ENCODE data around the gene CCDC50. TPM values are rescaled to one million over a fixed set of nuclear protein-coding genes. Genes with fewer than 3 reads are reported as not detected.

Gene CCDC50
- total RNA-seq, 1 experiment from 2014 or later: 47.5 TPM

DNA sequence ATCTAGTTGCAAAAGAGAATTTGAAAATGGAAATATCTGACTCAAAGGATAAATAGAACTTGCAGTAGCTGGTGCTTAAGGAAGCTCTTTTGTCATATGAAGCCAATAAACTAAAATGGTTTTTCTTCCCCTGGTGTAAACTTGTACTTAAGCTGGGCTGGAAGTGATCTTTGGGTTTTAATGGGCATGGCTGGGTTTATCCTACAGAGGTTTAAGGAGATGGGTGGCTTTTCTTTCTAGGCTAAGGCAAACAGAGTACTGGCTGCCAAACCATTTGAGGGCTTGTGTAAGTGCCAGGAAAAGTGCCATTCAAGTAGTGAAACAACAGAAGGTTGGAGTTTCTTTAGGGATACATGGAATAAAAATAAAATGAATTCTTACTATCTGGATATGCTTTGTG lies 13.2 kb downstream of the CCDC50 start:
- in situ Hi-C loops (cut with HindIII; ENCODE audit: low sequenced_read_pairs): no loop called here
- no peak for DNase-seq (ENCODE audit: low spot score)

DNA sequence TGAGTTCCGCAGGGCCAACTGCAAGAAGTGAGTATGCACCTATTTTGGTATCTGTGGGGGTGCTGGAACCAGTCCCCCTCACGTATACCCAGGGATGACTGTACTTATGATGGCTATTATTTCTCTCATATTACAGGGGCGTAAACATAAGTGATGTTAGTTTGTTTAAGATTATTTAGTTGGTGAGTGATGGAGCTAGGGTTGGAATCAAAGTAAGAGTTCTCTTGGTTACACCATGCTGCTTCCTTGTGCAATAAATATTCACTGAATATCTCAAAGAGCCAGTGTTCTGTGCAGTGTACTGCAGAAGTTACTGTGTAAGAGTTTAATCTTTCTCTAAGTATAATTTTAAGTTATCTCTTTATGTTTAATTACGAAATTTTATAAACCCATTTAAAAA lies 13.9 kb downstream of the CCDC50 start:
- in situ Hi-C loops (cut with HindIII; ENCODE audit: low sequenced_read_pairs): no loop called here

DNA sequence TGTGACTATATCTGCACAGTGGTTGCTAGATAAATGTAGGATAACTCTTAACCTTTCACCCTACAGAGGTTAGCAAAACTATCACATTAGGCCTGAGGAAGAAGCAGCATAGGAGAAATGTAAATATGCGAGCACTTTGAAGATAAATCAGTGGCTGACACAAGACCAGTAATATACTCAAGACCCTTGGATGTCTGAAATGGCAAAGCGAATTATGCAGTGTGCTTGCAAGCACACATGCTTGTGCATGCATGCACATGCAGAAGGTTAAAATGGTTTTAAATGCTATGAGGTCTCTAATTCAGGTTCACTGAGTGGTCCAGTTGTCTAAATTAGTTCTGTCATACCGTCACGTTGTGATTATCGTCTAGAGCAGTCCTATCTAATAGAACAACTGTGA lies 14.7 kb downstream of the CCDC50 start:
- no peak for DNase-seq (ENCODE audit: low spot score)
- in situ Hi-C loops (cut with HindIII; ENCODE audit: low sequenced_read_pairs): no loop called here

More for the DNA sequence above, 13.9 kb downstream of the CCDC50 start:
- DNase-seq (ENCODE audit: low spot score): no peak

DNA sequence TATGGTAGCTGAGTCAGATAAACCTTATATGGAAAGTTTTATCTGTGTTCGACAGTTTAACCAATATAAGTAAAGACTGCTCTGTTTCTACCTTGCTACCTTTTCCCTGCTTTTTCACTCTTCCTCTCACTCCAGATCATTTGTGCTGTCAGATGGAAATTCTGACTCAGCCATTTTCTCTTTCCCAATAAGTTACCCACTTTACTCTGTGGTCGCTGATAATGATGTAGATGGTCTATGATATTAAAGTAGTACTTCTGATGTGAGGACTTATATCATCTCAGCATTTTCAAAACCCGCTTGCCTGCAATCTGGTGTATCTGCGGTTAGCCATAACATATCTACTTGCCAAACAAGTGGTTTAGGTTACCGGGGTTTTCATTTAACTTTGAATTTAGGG lies 16.1 kb downstream of the CCDC50 start:
- DNase-seq (ENCODE audit: low spot score): no peak
- in situ Hi-C loops (cut with HindIII; ENCODE audit: low sequenced_read_pairs): no loop called here

DNA sequence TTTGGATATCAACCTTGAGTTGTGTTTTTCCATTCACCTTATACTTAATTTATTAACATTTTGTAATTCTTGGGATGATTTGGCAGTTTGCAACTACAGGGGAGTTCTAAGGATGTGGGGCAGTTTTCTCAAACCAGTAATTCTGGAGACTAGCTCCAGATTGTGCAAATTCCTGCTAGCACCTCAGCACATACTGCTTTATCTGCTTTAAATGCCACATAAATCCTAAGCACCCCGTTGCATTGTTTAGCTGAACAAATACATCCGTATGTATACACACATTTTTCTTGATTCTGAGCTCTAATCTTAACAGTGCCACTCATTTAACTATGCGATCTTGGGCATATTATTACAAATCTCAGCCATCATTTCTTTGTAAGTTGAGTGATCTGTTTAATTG lies 18.0 kb downstream of the CCDC50 start:
- in situ Hi-C loops (cut with HindIII; ENCODE audit: low sequenced_read_pairs): no loop called here

DNA sequence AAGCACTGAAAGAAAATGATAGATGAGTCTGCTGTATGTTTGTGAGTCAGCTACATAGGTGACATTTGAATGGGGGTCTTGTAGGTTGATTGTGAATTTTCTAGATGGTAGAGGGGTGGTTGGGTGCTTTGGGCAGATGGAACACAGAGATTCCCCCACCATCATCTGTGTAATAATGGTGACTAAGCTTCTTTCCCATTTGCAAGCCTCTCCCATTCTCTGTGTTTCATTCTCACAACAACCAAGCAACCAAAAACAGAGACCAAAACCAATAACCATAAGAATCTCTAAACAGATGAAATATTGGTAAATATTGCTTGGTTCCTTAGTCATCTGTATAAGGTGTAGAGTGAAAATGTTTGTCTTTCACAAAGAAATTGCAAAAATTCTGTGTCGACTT lies 18.9 kb downstream of the CCDC50 start:
- DNase-seq (ENCODE audit: low spot score): no peak
- in situ Hi-C loops (cut with HindIII; ENCODE audit: low sequenced_read_pairs): no loop called here

More for the DNA sequence above, 18.0 kb downstream of the CCDC50 start:
- DNase-seq (ENCODE audit: low spot score): no peak

DNA sequence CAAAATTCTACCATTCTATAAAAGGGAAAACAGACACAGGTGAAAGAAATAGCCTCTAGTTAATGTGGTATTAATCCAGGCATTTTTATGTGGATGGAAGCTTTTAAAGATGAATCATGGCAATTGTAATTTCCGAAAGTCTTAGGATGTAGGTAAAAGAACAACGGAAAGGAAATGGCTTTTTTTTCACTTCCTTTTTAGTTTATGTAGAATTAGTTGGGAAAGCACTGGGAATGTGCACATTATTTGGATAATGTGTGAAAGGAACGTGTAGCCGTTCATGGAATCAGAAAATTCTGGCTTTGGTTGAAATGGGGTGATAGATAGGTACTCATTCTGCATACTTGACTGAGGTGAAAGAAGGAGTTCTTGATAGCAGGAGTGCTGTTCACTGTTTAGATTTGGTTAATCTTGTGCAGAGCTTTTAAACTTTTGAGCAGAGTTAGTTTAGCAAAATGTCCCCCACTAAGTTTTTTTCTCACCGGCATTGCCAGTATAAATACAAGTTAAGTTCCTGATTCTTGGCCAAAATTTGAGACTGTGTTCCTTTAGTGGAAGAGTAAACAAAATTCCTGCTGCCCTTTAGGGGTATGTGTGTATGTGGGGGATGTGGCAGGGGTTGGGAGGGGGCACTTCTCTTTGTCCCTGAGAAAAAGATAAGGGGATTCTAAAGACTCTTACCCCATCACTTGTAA lies 21.3 kb downstream of the CCDC50 start:
- no peak for DNase-seq (ENCODE audit: low spot score)
- in situ Hi-C loops (cut with HindIII; ENCODE audit: low sequenced_read_pairs): no loop called here

DNA sequence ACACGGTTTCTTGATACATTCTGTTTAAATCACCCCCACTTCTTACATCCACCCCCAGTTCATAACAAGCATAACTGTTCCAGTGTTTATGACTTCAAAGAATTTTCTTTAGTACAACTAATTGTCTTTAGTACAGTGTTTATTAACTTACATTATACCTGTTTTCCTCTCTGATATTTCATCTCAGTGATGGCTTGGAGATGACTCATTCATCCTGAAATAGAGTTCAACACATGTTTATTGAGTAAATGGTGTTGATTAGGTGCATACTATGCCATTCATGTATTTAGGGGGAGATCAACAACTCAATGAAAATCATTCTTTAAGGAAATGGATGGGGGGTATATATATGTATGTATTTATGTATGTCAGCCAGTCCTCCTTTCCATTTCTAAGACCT lies 22.8 kb downstream of the CCDC50 start:
- in situ Hi-C loops (cut with HindIII; ENCODE audit: low sequenced_read_pairs): no loop called here
- DNase-seq (ENCODE audit: low spot score): no peak

DNA sequence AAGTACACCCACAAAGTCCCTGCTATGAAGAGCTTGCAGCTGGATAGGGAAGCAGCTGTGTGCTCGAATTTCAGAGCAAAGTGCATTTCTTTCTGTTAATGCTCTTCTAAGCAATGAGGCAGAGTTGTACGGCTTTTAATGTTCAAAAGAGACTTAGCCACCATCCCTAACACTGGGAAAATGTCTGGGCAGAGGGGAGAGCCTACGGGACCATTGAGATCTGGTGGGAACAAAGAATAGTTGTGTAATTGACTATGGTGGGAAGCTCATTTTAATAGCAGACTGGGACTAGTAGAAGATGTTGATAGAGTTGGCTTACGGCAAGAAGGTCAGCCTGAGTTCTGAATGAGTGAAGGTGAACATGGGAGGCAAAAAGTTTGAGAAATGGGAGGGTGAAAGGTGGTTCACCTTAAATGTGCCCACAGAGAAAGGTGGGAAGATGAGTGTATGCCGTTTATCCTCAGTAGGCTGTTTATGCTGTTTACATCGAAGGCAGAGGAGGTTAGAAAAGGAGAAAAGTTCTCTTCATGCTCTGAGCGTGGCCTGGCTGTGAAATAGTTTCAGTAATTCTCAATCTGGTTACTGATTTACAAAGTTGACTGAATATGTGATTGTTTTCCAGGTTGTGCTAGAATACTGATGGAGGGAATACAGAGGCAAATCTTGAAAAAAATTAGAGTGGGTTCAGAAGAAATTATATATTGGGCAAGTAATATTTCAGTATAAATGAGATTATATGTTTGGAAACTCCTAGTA lies 24.0 kb downstream of the CCDC50 start:
- in situ Hi-C loops (cut with HindIII; ENCODE audit: low sequenced_read_pairs): no loop called here
- no peak for DNase-seq (ENCODE audit: low spot score)

DNA sequence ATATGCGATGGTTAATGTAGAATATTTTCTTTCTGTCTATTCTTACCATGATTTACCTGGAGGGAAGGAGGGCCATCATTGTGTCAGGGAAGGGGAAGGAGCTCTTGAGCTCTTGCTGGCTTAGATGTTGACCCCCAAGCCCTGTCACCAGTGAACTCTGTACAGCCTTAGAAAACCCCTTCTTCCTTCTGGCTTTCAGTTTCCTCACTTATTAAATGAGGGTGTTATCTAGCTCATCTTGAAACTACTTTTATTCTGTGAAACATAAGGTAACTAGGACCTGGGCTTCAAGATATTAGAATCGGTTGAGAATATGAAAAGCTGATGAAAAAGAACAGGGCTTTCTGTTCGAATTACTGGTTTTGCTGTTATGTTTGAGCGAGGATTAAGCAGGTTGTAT lies 26.2 kb downstream of the CCDC50 start:
- in situ Hi-C loops (cut with HindIII; ENCODE audit: low sequenced_read_pairs): no loop called here
- no peak for DNase-seq (ENCODE audit: low spot score)

DNA sequence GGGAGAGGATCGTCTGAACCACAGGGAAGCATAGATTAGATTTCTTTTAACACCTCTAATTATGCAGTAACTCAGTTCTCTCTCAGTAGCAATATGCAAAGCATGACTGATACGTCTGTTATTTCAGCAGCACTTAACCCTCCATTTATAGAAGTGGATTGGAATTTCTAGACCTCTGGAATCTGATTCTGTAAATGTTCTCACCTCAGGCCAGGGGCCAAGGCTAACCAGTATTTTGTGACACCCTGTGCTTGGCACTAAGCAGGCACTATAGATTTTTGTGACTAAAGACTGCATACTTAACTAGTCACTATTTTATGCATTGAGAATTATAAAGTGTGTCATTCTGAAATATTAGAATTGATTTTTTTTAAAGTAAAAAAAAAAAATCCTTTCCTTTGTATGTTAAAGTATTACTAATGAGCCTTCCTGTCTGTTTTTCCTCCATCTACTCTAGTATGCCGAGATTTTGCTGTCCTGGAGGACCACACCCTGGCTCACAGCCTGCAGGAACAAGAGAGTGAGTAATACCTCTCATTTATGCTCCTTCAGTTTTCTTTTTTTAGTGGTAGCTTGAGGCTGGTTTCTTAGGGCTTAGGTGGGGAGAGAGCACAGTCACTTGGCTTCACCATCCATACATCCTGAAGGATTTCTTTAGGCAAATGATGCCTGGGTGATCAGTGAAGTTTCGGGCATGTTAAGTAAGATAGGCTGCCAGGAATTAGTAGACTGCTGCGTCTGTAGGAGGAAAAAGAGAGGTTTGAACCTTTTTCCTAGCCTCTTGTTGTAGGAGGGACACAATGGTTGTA lies 27.6 kb downstream of the CCDC50 start:
- no peak for DNase-seq (ENCODE audit: low spot score)
- in situ Hi-C loops (cut with HindIII; ENCODE audit: low sequenced_read_pairs): no loop called here

DNA sequence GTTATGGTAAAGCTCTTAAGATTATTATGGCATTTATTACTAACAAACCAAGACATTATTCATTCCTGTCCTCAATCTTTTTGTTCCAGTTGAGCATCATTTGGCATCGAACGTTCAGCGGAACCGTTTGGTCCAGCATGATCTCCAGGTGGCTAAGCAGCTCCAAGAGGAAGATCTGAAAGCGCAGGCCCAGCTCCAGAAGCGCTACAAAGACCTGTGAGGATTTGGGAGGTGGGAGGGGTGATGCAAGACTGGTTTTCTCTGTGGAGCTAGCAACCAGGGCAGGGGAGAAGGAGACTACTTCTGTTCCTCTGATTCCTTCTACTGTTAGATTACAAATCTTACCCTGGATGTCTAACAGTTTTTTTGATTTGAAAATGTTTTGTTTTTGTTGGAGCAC lies 28.7 kb downstream of the CCDC50 start:
- in situ Hi-C loops (cut with HindIII; ENCODE audit: low sequenced_read_pairs): no loop called here
- DNase-seq (ENCODE audit: low spot score): no peak

DNA sequence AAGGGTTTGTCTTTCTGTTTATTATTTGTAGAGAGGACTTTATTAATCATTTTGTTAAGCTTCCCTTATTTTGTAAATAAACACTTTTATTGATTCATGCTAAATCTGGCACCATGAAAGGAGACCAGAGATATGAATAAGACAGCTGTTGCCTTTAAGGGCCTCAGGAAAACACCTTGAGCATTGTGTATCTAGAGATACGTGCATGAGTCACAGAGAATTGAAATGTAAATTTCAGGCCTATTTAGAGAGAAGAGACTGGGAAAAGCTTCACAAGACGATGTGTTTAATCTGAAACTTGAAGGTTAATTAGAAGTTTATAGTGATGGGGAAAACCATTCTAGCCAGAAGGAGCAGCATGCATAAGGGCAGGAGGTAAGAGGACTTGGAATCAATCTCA lies 29.7 kb downstream of the CCDC50 start:
- in situ Hi-C loops (cut with HindIII; ENCODE audit: low sequenced_read_pairs): no loop called here
- no peak for DNase-seq (ENCODE audit: low spot score)

DNA sequence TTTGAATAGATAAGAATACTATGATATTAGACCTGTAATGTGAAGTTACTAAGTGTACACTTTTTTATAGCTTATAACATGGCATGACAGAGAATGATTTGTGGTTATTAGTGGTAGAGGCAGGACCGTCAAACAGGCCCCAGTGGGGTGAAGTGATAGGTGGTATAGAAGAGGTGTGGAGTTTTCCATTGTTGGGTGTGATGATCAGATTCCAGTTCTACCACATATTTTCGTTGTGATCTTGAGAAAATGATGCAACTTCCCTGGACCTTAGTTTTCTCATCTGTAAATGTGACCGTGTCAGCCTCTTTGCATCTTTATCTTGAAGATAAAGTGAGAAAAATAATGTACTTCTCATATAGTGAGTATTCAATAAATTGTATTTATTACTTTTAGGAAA lies 31.4 kb downstream of the CCDC50 start:
- in situ Hi-C loops (cut with HindIII; ENCODE audit: low sequenced_read_pairs): no loop called here
- DNase-seq (ENCODE audit: low spot score): no peak

DNA sequence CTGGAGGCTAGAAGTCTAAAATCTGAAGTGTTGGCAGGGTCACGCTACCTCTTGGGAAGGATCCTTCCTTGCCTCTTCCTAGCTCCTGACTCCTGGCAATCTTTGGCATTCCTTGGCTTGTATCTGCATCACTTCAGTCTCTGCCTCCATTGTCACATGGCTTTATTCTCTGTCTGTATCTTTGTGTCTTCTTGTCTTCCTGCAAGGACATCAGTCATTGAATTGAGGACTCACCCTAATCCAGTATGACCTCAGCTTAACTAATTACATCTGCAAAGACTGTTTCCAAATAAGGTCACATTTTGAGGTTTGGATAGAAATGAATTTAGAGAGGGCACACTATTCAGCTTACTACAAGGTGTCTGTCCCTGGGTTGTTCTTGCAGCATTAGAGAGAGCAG lies 32.3 kb downstream of the CCDC50 start:
- in situ Hi-C loops (cut with HindIII; ENCODE audit: low sequenced_read_pairs): no loop called here
- DNase-seq (ENCODE audit: low spot score): no peak

DNA sequence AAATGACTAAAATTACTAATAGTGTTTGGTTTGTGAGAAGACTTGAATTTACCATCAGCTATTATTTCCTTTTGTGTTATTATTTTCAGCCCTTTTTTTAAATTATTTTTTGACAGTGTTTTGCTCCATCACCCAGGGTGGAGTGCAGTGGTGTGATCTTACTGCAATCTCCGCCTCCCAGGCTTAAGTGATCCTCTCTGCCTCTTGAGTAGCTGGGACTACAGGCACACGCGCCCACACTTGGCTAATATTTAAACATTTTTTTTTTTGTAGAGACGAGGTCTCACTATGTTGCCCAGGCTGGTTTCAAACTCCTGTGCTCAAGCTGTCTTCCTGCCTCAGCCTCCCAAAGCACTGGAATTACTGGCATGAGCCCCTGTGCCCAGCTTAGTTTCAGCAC lies 32.8 kb downstream of the CCDC50 start:
- DNase-seq (ENCODE audit: low spot score): no peak
- in situ Hi-C loops (cut with HindIII; ENCODE audit: low sequenced_read_pairs): no loop called here

DNA sequence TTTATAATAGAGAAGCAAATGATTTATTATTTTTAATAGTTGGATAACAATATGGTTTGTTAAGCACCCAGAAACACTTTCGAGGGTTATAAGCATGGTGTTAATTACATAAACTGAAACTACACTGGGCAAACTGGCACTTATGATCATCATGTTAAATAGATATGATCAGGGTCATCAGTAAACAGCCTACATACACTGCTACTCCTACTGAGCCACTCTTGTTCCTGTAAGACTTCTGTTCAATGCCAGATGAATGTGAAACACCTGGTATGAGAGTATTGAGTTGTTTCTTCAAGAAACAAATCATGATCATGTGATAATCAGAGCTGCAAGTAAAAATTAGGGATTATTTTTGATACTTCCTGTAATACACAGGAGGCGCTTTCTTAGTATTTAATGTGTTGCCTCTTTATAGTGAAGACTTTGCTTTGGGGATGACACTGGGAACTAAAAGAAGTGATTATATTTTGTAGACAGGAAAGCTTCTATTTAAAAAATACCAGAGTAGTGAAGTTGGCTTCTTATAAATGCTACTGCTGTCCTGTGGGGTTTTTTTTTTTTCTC lies 33.4 kb downstream of the CCDC50 start:
- in situ Hi-C loops (cut with HindIII; ENCODE audit: low sequenced_read_pairs): no loop called here

DNA sequence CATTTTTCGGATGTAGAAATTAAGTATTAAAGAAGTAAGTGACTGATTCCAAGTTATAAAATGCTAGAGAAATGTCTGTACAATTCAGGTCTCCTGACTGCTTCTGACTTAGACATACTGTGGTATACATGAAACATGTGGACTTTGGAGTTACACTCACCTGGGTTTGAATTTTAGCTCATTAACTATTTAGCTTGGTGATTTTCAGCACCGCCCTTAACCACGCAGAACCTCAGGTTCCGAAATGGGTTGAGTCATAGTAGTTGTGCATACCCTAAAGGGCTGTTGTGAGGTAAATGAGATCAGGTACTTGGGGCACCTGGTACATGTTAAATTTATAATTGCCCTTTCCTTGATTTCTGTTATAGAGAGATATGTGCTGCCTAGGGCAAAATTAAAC lies 34.0 kb downstream of the CCDC50 start:
- DNase-seq (ENCODE audit: low spot score): no peak

More for the DNA sequence above, 33.4 kb downstream of the CCDC50 start:
- no peak for DNase-seq (ENCODE audit: low spot score)

DNA sequence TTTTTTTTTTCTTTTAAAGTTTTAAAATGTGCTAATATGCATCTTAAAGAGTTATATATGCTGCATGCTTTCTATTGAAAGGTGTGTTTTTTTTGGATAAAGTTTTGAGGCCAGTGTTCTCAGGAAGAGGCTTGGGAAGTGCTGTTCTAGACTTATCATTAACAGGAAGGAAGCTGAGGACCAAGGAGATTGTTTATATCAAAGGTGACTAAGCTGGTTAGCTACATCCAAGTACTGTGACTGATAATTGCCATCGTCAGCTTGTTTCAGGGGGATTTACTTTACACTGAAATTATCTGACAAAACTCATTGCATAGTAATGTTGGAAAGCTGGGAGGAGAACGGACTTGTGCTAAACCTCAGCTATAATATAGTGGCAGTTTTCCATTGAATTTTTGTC lies 37.5 kb downstream of the CCDC50 start:
- no peak for DNase-seq (ENCODE audit: low spot score)
- in situ Hi-C loops (cut with HindIII; ENCODE audit: low sequenced_read_pairs): no loop called here

More for the DNA sequence above, 34.0 kb downstream of the CCDC50 start:
- in situ Hi-C loops (cut with HindIII; ENCODE audit: low sequenced_read_pairs): no loop called here
